Skin of body (tissue), 2 donors: ENCODE results near the gene MTX2. TPM values are rescaled to one million over a fixed set of nuclear protein-coding genes. Genes with fewer than 3 reads are reported as not detected.
A peak's percentile ranks its signal among the peaks of the same experiment; 100 is the strongest.
"Not testable (repeated sequence)": the region's sequence is repeated elsewhere in the genome, so short reads cannot be mapped to it uniquely, and the experiment has no call there.

ENCODE experiments used
- DNase-seq: peaks from one replicate; lab custom pipeline; 2025; lab: John Stamatoyannopoulos, UW
- total RNA-seq: library from RNA; depleted of rRNA; stranded (reverse); fragments of >200 nt; gene quantifications from one replicate; pipeline ENCODE4 v1.2.3, GENCODE V29; 2014

The MTX2 gene
- total RNA-seq, 1 donor from 2014 or later, result 24.3 TPM

GRCh38 chr2:176285321-176285720 lies 16.1 kb downstream of the MTX2 start:
- DNase-seq, result no peak

GRCh38 chr2:176291335-176291734 lies 22.1 kb downstream of the MTX2 start:
- no peak for DNase-seq

GRCh38 chr2:176291809-176292283 lies 22.6 kb downstream of the MTX2 start:
- DNase-seq, result no peak

GRCh38 chr2:176292608-176293007 lies 23.4 kb downstream of the MTX2 start:
- no peak for DNase-seq

GRCh38 chr2:176293334-176293733 lies 24.1 kb downstream of the MTX2 start:
- DNase-seq, result no peak

- no peak for DNase-seq
Observed at GRCh38 chr2:176297067-176297466, 27.8 kb downstream of the MTX2 start.

- no peak for DNase-seq
Observed at GRCh38 chr2:176297737-176298136, 28.5 kb downstream of the MTX2 start.

GRCh38 chr2:176306020-176306419 lies 36.8 kb downstream of the MTX2 start:
- DNase-seq, result not testable (repeated sequence)

- DNase-seq, result peak; percentile 9
Observed at GRCh38 chr2:176317199-176317598, 48.0 kb downstream of the MTX2 start.

- DNase-seq, result no peak
Observed at GRCh38 chr2:176317623-176318065, 48.4 kb downstream of the MTX2 start.

GRCh38 chr2:176321916-176322315 lies 52.7 kb downstream of the MTX2 start:
- no peak for DNase-seq

- no peak for DNase-seq
Observed at GRCh38 chr2:176324862-176325261, 55.6 kb downstream of the MTX2 start.

- no peak for DNase-seq
Observed at GRCh38 chr2:176325732-176326131, 56.5 kb downstream of the MTX2 start.

GRCh38 chr2:176328149-176328548 lies 58.9 kb downstream of the MTX2 start:
- no peak for DNase-seq

GRCh38 chr2:176330612-176331011 lies 61.4 kb downstream of the MTX2 start:
- DNase-seq, result no peak

GRCh38 chr2:176331646-176332045 lies 62.4 kb downstream of the MTX2 start:
- DNase-seq, result no peak

- DNase-seq, result no peak
Observed at GRCh38 chr2:176334729-176335128, 65.5 kb downstream of the MTX2 start.

- no peak for DNase-seq
Observed at GRCh38 chr2:176338395-176338794, 69.2 kb downstream of the MTX2 start.

GRCh38 chr2:176339208-176339607 lies 70.0 kb downstream of the MTX2 start:
- DNase-seq, result no peak

- no peak for DNase-seq
Observed at GRCh38 chr2:176356251-176356650, 87.0 kb downstream of the MTX2 start.

GRCh38 chr2:176364273-176364977 lies 95.2 kb downstream of the MTX2 start:
- no peak for DNase-seq

- DNase-seq, result no peak
Observed at GRCh38 chr2:176368349-176368748, 99.1 kb downstream of the MTX2 start.

- DNase-seq, result no peak
Observed at GRCh38 chr2:176370467-176371171, 101.4 kb downstream of the MTX2 start.
